ENCODE results near the gene SLF2.

The SLF2 gene, protein sequence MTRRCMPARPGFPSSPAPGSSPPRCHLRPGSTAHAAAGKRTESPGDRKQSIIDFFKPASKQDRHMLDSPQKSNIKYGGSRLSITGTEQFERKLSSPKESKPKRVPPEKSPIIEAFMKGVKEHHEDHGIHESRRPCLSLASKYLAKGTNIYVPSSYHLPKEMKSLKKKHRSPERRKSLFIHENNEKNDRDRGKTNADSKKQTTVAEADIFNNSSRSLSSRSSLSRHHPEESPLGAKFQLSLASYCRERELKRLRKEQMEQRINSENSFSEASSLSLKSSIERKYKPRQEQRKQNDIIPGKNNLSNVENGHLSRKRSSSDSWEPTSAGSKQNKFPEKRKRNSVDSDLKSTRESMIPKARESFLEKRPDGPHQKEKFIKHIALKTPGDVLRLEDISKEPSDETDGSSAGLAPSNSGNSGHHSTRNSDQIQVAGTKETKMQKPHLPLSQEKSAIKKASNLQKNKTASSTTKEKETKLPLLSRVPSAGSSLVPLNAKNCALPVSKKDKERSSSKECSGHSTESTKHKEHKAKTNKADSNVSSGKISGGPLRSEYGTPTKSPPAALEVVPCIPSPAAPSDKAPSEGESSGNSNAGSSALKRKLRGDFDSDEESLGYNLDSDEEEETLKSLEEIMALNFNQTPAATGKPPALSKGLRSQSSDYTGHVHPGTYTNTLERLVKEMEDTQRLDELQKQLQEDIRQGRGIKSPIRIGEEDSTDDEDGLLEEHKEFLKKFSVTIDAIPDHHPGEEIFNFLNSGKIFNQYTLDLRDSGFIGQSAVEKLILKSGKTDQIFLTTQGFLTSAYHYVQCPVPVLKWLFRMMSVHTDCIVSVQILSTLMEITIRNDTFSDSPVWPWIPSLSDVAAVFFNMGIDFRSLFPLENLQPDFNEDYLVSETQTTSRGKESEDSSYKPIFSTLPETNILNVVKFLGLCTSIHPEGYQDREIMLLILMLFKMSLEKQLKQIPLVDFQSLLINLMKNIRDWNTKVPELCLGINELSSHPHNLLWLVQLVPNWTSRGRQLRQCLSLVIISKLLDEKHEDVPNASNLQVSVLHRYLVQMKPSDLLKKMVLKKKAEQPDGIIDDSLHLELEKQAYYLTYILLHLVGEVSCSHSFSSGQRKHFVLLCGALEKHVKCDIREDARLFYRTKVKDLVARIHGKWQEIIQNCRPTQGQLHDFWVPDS

DNA sequence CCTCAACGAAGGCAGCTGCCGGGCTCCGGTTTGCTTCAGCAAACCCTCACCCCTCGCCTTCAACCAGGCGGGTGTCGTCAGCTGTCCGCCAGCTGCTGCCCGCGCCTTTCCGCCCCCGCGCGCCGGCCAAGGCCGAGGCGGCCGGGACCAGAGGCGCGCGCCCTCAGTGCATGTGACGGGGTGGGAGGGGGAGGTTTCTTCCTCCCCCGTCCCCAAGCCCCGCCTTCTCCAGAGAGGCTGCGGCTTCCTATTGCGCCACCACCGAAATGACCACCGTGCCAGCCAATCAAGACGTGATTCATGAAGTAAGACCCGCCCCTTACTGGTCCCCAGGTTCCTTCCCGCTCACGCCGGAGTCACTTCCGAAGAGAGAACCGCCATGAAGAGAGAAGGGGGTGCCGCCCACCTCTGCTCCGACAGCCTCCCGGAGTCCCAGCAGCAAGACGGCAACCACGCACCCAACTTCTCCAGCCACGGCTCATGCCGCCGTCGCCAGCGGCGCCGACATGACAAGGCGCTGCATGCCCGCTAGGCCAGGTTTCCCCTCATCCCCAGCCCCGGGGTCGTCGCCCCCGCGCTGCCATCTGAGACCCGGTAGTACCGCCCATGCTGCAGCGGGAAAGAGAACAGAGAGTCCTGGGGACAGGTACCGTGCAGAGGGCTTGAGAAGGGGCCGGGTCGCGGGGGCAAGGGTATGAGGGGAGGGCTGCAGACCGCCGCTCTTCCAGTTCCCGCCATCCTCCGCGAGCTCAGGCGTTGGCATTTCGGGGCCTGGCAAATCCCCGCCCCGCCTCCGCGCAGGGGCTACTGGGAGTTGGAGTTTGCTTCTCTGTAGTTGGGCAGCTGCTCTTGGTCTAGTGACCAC lies at the start of gene SLF2:
Gene SLF2 (plus strand): TSS at position 359 of the 865 bp plus-strand sequence. CDS start 148 bp downstream, at position 507.
- DNase-seq (ENCODE audit: low read depth): peak; percentile 92

DNA sequence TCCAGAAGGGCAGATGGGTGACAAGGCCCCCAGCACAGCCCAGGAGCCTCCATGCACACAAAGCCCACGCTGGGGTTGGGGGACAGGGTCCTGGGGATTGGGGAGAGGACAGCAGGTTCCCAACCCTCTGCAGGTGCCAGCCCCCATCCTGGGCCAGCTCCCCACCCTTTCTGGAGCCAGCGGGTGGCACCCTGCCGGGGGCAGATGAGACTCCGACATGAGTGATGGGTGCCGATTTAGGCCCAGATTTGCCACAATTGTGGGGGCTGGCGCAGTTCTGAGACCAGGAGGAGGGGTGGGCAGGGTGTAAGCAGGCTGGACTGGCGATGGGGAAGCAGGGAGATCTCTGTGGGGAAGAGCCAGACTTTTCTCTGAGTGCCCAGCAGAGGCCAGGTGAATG lies 49.3 kb upstream of the SLF2 start:
- DNase-seq (ENCODE audit: low read depth): no peak

DNA sequence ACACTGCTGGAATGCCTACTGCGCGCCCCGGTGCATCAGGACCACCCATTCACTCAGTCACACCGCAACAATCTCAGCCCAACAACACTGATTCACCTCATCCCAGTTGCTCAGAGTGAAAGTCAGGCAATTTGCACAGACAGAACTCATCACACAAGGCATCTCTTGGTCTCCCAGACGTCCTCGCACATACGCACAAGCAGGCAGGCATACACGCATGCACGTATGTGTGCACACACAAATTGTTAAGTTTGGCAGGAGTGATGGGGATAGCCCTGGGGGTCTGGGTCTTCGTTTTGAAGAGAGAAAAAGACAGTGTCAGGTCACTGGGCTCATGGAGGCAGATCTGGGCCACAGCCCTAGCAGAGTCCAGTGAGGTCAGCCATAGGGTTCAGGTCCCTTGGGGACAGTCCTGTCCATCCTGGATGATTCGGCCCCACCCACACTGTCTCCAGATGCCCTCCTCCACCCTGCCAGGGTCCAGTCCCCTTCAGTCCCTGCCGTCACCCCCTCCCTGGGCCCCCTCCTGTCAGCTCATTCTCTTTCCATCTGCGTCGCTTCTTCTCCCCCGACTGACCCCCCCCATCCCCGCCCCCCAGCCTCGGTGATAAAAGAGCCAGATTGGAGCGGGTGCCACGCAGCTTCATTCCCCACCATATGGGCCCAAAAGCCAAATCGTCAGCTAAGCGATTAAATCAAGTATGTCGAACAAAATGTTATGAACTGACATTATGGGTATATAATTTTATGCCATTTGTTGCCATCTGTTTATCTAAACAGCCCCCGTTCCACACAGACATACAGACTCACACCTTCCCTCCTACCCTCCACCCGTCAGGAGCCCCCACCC lies 48.5 kb upstream of the SLF2 start:
- no peak for DNase-seq (ENCODE audit: low read depth)

DNA sequence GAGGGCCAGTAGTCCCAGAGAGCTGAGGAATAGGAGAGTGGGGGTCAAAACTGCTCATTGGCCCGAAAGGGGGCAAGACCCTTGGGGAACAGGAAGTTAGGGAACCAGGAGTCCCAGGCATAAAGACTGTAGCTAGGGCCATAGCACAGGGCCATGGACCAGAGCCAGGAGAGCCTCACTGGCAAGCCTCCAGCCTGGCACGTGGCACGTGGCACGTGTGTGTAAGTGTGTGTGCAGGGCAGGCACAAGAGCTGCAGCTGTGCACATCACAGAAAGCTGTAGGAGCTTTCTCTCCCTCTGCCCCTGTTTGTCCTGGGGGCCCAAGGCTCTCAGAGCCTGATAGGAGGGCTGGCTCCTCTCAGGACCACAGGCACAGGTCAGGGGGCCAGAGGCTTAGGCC lies 47.8 kb upstream of the SLF2 start:
- DNase-seq (ENCODE audit: low read depth): no peak

DNA sequence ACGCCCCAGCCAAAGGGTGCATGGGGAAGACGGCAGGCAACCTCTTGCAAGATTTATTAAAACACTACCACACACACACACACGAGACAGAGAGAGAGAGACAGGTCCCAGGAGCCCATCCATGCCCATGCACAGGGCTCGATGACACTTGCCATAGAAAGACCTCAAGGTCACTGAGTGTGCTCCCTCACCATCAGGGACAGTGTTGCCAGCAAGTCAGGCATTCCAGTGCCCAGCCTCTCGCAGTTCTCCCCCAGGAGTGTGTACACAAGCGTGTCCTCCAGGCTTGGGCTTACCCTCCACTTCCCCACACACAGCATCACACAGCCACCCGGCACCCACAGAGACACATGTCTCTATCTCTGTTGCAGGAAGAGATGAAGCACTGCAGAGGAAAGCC lies 46.8 kb upstream of the SLF2 start:
- no peak for DNase-seq (ENCODE audit: low read depth)

DNA sequence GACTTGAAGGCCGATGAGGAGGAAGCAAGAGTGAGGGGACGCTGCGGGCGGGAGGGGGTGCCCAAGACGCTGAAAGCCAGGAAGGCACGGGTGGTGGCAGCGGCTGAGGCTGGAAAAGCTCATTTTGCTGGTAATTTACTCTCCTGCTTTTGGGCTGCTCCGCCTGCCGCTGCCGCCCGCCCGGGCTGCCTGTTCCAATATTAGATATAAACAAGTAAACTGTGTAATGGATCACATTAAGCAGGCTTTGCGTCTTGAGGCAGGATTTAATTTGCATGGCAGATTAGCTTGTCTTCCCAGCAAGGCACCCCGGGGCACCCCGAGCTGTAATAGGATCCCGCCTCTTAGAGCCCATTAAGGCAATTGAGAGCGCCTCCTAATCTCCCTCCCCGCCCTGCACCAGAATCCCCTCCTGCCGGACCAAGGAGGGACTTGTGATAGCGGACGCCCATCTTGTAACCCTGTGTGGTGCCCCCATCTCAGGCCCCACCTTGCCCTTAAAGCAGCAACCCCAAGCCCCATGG lies 46.1 kb upstream of the SLF2 start:
- no peak for DNase-seq (ENCODE audit: low read depth)

DNA sequence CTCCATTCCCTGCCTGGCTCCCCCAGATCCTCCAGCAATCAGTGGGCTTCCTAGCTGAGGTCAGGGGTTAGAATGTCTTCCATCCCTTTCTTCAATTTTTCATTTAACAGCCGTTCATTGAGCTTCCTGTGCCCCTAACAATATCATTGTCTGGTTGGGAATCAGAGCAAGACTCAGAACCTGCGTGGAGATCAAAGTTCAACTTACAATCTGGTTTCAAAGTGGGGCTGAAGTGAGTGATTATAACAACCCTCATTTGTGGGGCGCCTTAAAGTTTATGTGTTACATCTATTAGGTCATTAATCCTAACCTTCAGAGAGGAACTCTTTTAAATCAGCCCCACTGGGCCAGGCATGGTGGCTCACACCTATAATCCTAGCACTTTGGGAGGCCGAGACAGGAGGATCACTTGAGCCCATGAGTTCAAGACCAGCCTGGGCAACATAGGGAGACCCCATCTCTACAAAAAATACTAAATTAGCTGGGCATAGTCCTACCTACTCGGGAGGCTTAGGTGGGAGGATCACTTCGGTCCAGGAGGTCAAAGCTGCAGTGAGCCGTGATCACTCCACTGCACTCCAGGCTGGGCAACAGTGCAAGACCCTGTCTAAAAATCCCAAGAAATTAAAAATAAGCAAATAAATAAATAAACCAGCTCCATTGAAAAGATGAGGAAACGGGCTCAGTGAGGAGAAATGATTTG lies 45.4 kb upstream of the SLF2 start:
- DNase-seq (ENCODE audit: low read depth): no peak

DNA sequence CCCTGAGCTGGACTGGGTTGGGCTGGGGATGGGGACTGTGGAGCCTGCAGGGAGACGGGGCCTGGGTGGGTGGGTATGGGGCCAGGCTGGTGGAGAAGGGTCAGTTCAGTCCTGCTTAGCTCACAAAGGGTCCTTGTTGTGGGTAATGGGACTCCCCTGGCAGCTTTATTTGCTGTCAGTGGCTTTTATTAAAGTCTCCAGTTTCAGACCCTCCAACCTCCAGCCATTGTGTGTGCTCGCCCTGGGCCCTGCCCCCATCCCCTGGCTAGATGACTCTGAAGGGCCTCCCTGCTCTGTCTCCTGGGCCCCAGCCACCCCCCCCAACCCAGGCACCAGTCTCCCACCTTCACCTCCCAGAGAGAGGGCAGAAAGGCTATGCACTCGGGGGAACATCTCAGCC lies 44.4 kb upstream of the SLF2 start:
- DNase-seq (ENCODE audit: low read depth): no peak

DNA sequence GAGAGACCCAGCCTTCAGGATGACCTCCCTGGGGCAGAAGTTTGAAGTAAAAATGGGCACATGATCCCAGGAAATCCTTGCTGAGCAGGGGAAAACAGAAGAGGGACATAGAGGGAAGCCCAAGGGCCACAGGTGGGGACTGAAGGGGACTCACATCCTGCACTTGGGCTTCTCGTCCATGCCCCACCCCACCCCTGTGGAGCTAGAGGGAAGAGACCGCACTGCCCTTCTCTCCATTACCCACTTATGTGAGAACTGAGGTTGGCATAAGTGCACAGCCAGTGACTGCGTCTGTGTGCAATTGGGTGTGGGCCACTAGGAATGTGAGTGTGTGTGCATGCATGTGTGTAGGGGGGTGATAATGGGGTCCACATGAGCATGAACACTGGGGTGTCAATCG lies 43.4 kb upstream of the SLF2 start:
- DNase-seq (ENCODE audit: low read depth): no peak

DNA sequence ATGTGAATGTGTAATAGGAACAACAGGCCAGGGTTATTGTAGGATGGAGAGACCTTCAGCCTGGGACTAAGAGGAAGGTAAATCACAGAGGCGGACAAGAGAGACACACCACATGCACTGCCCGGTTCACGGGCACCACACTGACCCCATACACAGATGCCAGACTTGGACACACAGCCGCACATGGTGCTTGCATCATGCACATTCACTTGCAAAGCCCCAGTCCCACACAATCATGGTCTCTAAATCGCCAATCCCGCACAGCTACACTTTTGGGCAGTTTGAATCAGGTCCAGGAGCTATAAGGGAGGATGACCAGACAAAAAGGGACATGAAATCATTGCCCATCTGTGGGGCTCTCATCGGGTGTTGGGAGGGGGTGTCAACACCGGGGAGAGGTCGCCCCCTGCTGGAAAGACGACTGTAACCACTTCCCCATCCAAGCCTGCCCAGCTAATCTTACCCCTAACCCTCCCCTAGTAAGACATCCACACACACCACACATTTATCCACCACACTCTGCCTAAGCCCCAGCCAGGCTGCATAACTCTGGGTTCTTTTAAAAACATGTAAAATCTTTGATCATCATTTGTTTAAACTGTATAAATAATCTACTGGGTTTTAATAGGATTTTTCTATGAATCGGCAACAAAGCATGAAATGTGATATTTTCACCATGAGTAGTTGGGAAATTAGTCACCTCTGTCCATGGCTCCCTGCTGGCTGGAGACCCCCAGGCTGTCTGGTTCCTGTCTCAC lies 40.5 kb upstream of the SLF2 start:
- DNase-seq (ENCODE audit: low read depth): peak; percentile 13

DNA sequence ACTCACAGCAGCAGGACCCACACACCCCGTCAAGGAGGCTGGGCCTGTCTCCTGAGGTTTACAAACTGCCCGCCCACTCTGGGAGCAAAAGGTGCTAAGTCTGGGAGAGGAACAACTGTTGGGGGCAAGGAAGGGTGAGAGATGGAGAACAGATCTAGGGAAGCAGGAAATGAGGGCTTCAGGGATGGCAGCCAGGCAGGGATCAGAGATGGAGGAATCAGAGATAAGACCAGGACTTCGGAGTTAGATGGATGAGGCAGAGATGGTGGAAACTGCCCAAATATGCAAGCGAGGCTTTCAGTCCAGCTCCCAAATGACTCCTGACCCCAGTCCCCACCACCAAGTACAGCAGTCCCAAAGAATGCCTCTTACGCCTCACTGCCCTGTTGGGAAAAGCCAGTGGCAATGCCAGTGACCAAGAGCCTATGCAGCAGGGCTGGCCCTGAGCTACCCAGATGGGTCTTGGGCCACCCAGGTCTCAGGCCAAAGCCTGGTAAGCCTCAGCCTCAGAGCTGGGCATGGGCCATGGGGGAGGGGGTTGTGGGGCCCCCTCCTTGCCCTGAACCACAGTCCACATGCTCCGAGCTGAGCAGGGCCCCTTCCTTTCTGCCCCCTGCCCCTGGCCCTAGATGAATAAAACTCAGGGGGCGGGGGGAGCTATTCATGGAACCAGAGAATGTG lies 39.5 kb upstream of the SLF2 start:
- no peak for DNase-seq (ENCODE audit: low read depth)

DNA sequence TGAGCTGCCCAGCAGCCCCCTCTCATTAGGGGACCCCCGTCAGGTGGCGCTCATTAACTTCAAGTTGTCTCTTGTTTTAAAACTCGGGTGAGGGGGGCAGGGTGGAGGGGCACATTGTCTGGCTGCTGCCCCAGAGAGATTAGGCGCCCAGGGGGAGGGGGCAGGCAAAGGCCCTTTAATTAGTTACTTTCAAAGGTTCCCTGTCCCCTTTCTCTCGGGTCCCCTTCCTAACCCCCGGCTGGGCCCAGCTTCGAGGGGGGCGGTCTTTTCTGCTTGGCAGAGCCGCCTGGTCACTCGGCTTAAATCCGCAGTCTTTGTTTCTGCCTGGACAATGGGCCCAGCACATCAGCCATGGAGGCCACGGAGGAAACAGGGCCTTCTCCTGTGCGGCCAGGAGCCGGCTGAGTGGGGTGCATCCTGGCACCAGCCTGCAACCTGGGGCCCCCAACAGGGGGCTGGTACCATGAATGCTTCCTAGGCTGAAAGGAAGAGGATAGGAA lies 38.9 kb upstream of the SLF2 start:
- DNase-seq (ENCODE audit: low read depth): no peak

DNA sequence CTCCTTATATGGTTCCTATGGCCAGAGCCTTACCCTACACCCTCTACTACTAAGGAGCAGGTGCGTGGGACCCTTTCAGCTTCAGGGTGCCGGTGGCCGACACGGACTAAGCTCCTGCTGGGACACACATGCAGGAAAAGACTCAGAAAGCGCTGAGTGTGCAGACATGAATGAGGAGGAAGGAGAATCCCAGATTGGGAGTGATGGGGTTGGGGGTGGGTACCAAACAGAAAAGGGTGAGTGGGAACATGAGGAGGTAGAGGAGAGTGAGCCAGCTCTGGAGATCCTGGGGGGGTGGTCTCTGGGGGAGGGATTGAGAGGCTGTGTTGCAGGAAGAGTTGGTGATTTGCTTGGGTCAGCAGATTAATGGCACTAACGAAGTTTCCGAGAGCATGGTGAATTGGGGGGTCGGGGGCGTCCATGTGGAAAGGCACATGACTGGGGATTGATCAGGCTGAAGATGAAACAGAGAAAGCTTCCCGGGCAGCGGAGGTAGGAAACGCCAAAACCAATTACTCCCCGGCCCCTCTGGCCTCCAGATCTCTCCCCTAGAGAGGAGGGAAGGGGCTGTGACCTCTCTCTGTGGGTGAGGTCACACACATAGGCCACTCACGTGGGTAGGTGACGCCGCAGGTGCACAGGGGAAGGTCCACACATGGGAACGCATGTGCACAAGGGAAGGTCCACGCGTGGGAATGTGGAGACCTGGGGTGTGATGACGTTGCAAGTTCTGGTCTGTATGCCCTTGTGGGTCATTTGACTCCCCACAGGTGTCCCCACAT lies 37.9 kb upstream of the SLF2 start:
- no peak for DNase-seq (ENCODE audit: low read depth)

DNA sequence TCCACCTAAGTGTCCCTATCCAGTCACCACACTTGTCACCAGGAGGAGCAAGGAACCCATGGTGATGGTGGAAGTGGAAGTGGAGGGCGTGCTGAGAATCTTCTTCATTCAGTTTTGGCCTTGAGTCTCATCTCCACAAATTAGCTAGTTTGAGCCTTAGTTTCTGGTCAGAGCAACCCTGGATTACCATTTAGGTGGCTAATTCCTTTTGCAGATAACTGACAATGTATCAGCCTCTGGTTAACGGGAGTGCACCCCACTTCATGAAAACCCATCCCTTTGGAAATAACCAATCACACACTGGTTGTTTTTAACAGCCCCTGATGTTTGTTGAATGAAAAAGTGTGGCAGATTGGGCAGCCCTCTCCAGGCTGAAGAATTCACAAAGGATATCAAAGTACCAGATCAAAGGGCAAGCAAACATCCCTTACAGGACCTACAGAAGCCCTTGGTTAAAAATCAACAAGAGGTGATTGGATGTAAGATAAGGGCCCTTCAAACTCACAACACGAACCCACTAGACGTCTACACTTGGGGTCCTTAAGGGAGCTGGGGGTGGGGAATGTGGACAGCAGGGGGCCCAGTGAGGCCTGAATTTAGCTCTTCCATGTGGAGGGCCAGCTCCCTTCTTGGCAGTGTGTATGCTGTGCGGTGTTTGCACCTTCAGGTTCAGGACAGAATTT lies 37.1 kb upstream of the SLF2 start:
- no peak for DNase-seq (ENCODE audit: low read depth)

DNA sequence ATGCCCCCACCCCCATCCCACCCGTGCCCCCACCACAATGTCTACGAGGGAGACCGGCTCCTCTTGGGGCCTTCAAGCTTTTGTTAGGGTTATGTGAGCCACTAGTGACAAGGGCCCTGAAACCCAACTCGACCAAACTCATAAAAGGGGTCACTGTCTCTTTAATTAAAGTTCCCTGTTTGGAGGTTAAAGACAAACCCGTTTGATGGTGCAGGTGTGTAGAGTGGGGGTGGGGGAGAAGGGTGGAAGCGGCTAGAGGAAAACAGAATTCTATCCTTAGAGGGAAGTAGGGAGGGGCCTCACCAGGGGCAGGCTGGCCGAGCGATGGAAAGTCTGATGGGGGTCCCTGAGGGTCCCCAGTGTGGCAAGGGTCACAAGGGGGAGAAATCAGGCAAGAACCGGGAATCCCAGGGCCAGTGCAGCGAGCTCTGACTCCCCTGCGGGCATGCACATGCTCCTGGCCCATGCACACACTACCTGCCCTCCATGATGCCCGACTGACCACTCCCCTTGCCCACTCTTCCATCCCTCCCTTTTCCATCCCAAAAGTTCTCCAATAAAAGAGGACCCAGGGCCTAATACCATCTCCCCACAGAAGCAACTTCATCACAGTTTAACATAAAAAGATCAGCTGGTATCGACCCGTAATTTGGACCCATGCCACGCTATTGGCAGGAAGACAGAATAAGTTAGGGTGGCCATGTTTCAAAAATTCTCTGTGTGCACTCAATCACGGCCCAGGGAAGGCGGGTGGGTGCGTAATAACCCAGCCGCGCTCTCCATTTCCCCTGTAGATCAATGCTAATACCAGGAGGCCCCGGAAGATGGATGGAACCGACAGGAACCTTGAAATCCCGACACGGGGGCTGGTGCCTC lies 35.9 kb upstream of the SLF2 start:
- no peak for DNase-seq (ENCODE audit: low read depth)

DNA sequence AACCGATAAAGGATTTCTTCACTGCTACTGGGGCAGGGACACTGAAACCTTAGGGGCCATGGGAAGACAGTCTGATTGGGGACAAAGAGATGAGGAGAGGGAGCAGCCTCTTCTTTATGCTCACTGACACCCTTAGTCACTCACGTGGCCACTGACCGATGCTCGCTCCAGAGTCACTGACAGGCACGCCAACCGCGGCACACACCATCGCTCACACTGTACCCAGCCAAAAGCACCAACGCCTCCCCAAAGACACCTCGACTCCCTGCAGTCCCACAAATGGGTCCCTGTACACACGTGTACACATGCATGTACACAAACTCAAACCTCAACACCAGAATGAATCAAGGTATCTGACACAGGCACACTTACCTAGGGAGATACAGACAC lies 35.3 kb upstream of the SLF2 start:
- DNase-seq (ENCODE audit: low read depth): no peak
